Measurements from ENCODE around the gene SHANK3.

The SHANK3 gene

GRCh38 chr22:50705219-50705691 lies 32.6 kb downstream of the SHANK3 start:
- Mint-ChIP-seq H3K27me3 (ENCODE audit: low read depth) (no peaks in the 10 kb centered on the region), H3K4me1 (ENCODE audit: low read depth) (peaks cover 11% of the 10 kb centered on the region), H3K4me3 (no peak overlapping the region), H3K27ac (no peak overlapping the region), H3K9me3 (no peaks in the 10 kb centered on the region), H3K36me3 (ENCODE audit: low read depth) (no peaks in the 10 kb centered on the region)

GRCh38 chr22:50705851-50706351 lies 33.3 kb downstream of the SHANK3 start:
- Mint-ChIP-seq H3K27me3 (ENCODE audit: low read depth) (no peaks in the 10 kb centered on the region), H3K4me3 (no peak overlapping the region)

GRCh38 chr22:50706481-50707125 lies 34.0 kb downstream of the SHANK3 start:
- H3K9me3 Mint-ChIP-seq, result no peaks in the 10 kb centered on the region
- no peak overlapping the region for H3K27ac Mint-ChIP-seq
- peaks cover 11% of the 10 kb centered on the region for H3K4me1 Mint-ChIP-seq (ENCODE audit: low read depth)
- no peaks in the 10 kb centered on the region for H3K36me3 Mint-ChIP-seq (ENCODE audit: low read depth)
- H3K27me3 Mint-ChIP-seq (ENCODE audit: low read depth), result no peaks in the 10 kb centered on the region
- H3K4me3 Mint-ChIP-seq, result no peak overlapping the region

More at GRCh38 chr22:50705851-50706351, 33.3 kb downstream of the SHANK3 start:
- H3K27ac Mint-ChIP-seq, result no peak overlapping the region
- no peaks in the 10 kb centered on the region for H3K9me3 Mint-ChIP-seq
- peaks cover 11% of the 10 kb centered on the region for H3K4me1 Mint-ChIP-seq (ENCODE audit: low read depth)
- H3K36me3 Mint-ChIP-seq (ENCODE audit: low read depth), result no peaks in the 10 kb centered on the region

GRCh38 chr22:50708474-50708873 lies 35.9 kb downstream of the SHANK3 start:
- Mint-ChIP-seq H3K36me3 (ENCODE audit: low read depth) (no peaks in the 10 kb centered on the region), H3K27me3 (ENCODE audit: low read depth) (no peaks in the 10 kb centered on the region), H3K27ac (no peak overlapping the region), H3K4me1 (ENCODE audit: low read depth) (no peaks in the 10 kb centered on the region), H3K4me3 (no peak overlapping the region), H3K9me3 (no peaks in the 10 kb centered on the region)

GRCh38 chr22:50708996-50709395 lies 36.4 kb downstream of the SHANK3 start:
- H3K36me3 Mint-ChIP-seq (ENCODE audit: low read depth), result no peaks in the 10 kb centered on the region
- H3K4me3 Mint-ChIP-seq, result no peak overlapping the region
- H3K4me1 Mint-ChIP-seq (ENCODE audit: low read depth), result no peaks in the 10 kb centered on the region
- no peak overlapping the region for H3K27ac Mint-ChIP-seq
- no peaks in the 10 kb centered on the region for H3K27me3 Mint-ChIP-seq (ENCODE audit: low read depth)
- no peaks in the 10 kb centered on the region for H3K9me3 Mint-ChIP-seq

GRCh38 chr22:50710221-50710620 lies 37.6 kb downstream of the SHANK3 start:
- no peaks in the 10 kb centered on the region for H3K27me3 Mint-ChIP-seq (ENCODE audit: low read depth)
- no peaks in the 10 kb centered on the region for H3K36me3 Mint-ChIP-seq (ENCODE audit: low read depth)
- no peak overlapping the region for H3K4me3 Mint-ChIP-seq
- no peaks in the 10 kb centered on the region for H3K9me3 Mint-ChIP-seq
- H3K27ac Mint-ChIP-seq, result no peak overlapping the region
- no peaks in the 10 kb centered on the region for H3K4me1 Mint-ChIP-seq (ENCODE audit: low read depth)

GRCh38 chr22:50710886-50711285 lies 38.3 kb downstream of the SHANK3 start:
- Mint-ChIP-seq H3K4me1 (ENCODE audit: low read depth) (no peaks in the 10 kb centered on the region), H3K36me3 (ENCODE audit: low read depth) (no peaks in the 10 kb centered on the region)

GRCh38 chr22:50711446-50712340 lies 39.1 kb downstream of the SHANK3 start:
- no peaks in the 10 kb centered on the region for H3K27me3 Mint-ChIP-seq (ENCODE audit: low read depth)
- no peak overlapping the region for H3K4me3 Mint-ChIP-seq
- no peaks in the 10 kb centered on the region for H3K9me3 Mint-ChIP-seq
- H3K4me1 Mint-ChIP-seq (ENCODE audit: low read depth), result no peaks in the 10 kb centered on the region
- H3K27ac Mint-ChIP-seq, result no peak overlapping the region
- no peaks in the 10 kb centered on the region for H3K36me3 Mint-ChIP-seq (ENCODE audit: low read depth)

More at GRCh38 chr22:50710886-50711285, 38.3 kb downstream of the SHANK3 start:
- Mint-ChIP-seq H3K9me3 (no peaks in the 10 kb centered on the region), H3K27ac (no peak overlapping the region), H3K27me3 (ENCODE audit: low read depth) (no peaks in the 10 kb centered on the region), H3K4me3 (no peak overlapping the region)

GRCh38 chr22:50712341-50713007 lies 39.9 kb downstream of the SHANK3 start:
- no peak overlapping the region for H3K4me3 Mint-ChIP-seq
- no peaks in the 10 kb centered on the region for H3K27me3 Mint-ChIP-seq (ENCODE audit: low read depth)
- H3K9me3 Mint-ChIP-seq, result no peaks in the 10 kb centered on the region
- H3K4me1 Mint-ChIP-seq (ENCODE audit: low read depth), result no peaks in the 10 kb centered on the region
- no peak overlapping the region for H3K27ac Mint-ChIP-seq
- H3K36me3 Mint-ChIP-seq (ENCODE audit: low read depth), result no peaks in the 10 kb centered on the region

- H3K36me3 Mint-ChIP-seq (ENCODE audit: low read depth), result no peaks in the 10 kb centered on the region
- H3K9me3 Mint-ChIP-seq, result no peaks in the 10 kb centered on the region
- H3K4me1 Mint-ChIP-seq (ENCODE audit: low read depth), result no peaks in the 10 kb centered on the region
- no peak overlapping the region for H3K4me3 Mint-ChIP-seq
- no peak overlapping the region for H3K27ac Mint-ChIP-seq
- H3K27me3 Mint-ChIP-seq (ENCODE audit: low read depth), result no peaks in the 10 kb centered on the region
These were observed 40.4 kb downstream of the SHANK3 start for GRCh38 chr22:50713008-50713385.

GRCh38 chr22:50713571-50714056 lies 41.0 kb downstream of the SHANK3 start:
- no peaks in the 10 kb centered on the region for H3K9me3 Mint-ChIP-seq
- no peak overlapping the region for H3K4me3 Mint-ChIP-seq
- H3K4me1 Mint-ChIP-seq (ENCODE audit: low read depth), result no peaks in the 10 kb centered on the region
- no peak overlapping the region for H3K27ac Mint-ChIP-seq
- no peaks in the 10 kb centered on the region for H3K27me3 Mint-ChIP-seq (ENCODE audit: low read depth)
- H3K36me3 Mint-ChIP-seq (ENCODE audit: low read depth), result no peaks in the 10 kb centered on the region

- no peaks in the 10 kb centered on the region for H3K36me3 Mint-ChIP-seq (ENCODE audit: low read depth)
- no peak overlapping the region for H3K27ac Mint-ChIP-seq
- H3K27me3 Mint-ChIP-seq (ENCODE audit: low read depth), result no peaks in the 10 kb centered on the region
- H3K9me3 Mint-ChIP-seq, result no peaks in the 10 kb centered on the region
- no peaks in the 10 kb centered on the region for H3K4me1 Mint-ChIP-seq (ENCODE audit: low read depth)
- no peak overlapping the region for H3K4me3 Mint-ChIP-seq
These were observed 41.5 kb downstream of the SHANK3 start for GRCh38 chr22:50714150-50714549.

- Mint-ChIP-seq H3K4me3 (no peak overlapping the region), H3K27ac (no peak overlapping the region), H3K36me3 (ENCODE audit: low read depth) (no peaks in the 10 kb centered on the region), H3K9me3 (no peaks in the 10 kb centered on the region), H3K4me1 (ENCODE audit: low read depth) (no peaks in the 10 kb centered on the region), H3K27me3 (ENCODE audit: low read depth) (no peaks in the 10 kb centered on the region)
These were observed 42.1 kb downstream of the SHANK3 start for GRCh38 chr22:50714631-50715179.

- Mint-ChIP-seq H3K9me3 (no peaks in the 10 kb centered on the region), H3K27me3 (ENCODE audit: low read depth) (no peaks in the 10 kb centered on the region), H3K36me3 (ENCODE audit: low read depth) (no peaks in the 10 kb centered on the region), H3K27ac (no peak overlapping the region), H3K4me3 (no peak overlapping the region), H3K4me1 (ENCODE audit: low read depth) (no peaks in the 10 kb centered on the region)
These were observed 42.6 kb downstream of the SHANK3 start for GRCh38 chr22:50715250-50715649.

Measured in T-helper 1 cell treated with Interleukin-12 subunit alpha and Interleukin-12 subunit beta and Interleukin-4 antibody, amounts not matched to agents 30 μg/mL and 1 μg/mL, for 36 hours (primary cell).